ENCODE results near the gene SRSF1.
A peak's percentile ranks its signal among the peaks of the same experiment; 100 is the strongest.

SRSF1 gene

GRCh38 chr17:58019039-58019438, 12.0 kb upstream of the SRSF1 start:
- DNase-seq (ENCODE audit: extremely low read depth in 1 of 2, low read depth in 1 of 2): no peak

- no peak for DNase-seq (ENCODE audit: extremely low read depth in 1 of 2, low read depth in 1 of 2)
Observed at GRCh38 chr17:58010067-58010799, 3.2 kb upstream of the SRSF1 start.

- peak in 1 of 2 donors; percentile 3 for DNase-seq (ENCODE audit: extremely low read depth in 1 of 2, low read depth in 1 of 2)
Observed at GRCh38 chr17:58007781-58008706, 998 bp upstream of the SRSF1 start.

GRCh38 chr17:58006560-58006923, 504 bp downstream of the SRSF1 start:
- DNase-seq (ENCODE audit: extremely low read depth in 1 of 2, low read depth in 1 of 2): no peak

GRCh38 chr17:58005728-58006559, 1.1 kb downstream of the SRSF1 start:
- peak in 1 of 2 donors; percentile 36 for DNase-seq (ENCODE audit: extremely low read depth in 1 of 2, low read depth in 1 of 2)

GRCh38 chr17:58005031-58005727, 1.9 kb downstream of the SRSF1 start:
- no peak for DNase-seq (ENCODE audit: extremely low read depth in 1 of 2, low read depth in 1 of 2)

GRCh38 chr17:58004060-58004459, 3.0 kb downstream of the SRSF1 start:
- no peak for DNase-seq (ENCODE audit: extremely low read depth in 1 of 2, low read depth in 1 of 2)

- no peak for DNase-seq (ENCODE audit: extremely low read depth in 1 of 2, low read depth in 1 of 2)
Observed at GRCh38 chr17:58002973-58003372, 4.1 kb downstream of the SRSF1 start.

- no peak for DNase-seq (ENCODE audit: extremely low read depth in 1 of 2, low read depth in 1 of 2)
Observed at GRCh38 chr17:58002154-58002948, 4.7 kb downstream of the SRSF1 start.

GRCh38 chr17:58001461-58002124, 5.5 kb downstream of the SRSF1 start:
- no peak for DNase-seq (ENCODE audit: extremely low read depth in 1 of 2, low read depth in 1 of 2)

- DNase-seq (ENCODE audit: extremely low read depth in 1 of 2, low read depth in 1 of 2): no peak
Observed at GRCh38 chr17:57999496-58000017, 7.5 kb downstream of the SRSF1 start.

- no peak for DNase-seq (ENCODE audit: extremely low read depth in 1 of 2, low read depth in 1 of 2)
Observed at GRCh38 chr17:57999010-57999495, 8.0 kb downstream of the SRSF1 start.

- DNase-seq (ENCODE audit: extremely low read depth in 1 of 2, low read depth in 1 of 2): no peak
Observed at GRCh38 chr17:57997085-57997809, 9.8 kb downstream of the SRSF1 start.

- DNase-seq (ENCODE audit: extremely low read depth in 1 of 2, low read depth in 1 of 2): peak in 1 of 2 donors; percentile 14
Observed at GRCh38 chr17:57995076-57995956, 11.7 kb downstream of the SRSF1 start.

- DNase-seq (ENCODE audit: extremely low read depth in 1 of 2, low read depth in 1 of 2): no peak
Observed at GRCh38 chr17:57994436-57994835, 12.6 kb downstream of the SRSF1 start.

GRCh38 chr17:57993471-57994365, 13.3 kb downstream of the SRSF1 start:
- DNase-seq (ENCODE audit: extremely low read depth in 1 of 2, low read depth in 1 of 2): no peak

All from activated CD8-positive, alpha-beta memory T cell treated with anti-CD3 and anti-CD28 coated beads for 1 hour (primary cell).